ENCODE data around the gene CD82.

The CD82 gene, protein sequence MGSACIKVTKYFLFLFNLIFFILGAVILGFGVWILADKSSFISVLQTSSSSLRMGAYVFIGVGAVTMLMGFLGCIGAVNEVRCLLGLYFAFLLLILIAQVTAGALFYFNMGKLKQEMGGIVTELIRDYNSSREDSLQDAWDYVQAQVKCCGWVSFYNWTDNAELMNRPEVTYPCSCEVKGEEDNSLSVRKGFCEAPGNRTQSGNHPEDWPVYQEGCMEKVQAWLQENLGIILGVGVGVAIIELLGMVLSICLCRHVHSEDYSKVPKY

DNA sequence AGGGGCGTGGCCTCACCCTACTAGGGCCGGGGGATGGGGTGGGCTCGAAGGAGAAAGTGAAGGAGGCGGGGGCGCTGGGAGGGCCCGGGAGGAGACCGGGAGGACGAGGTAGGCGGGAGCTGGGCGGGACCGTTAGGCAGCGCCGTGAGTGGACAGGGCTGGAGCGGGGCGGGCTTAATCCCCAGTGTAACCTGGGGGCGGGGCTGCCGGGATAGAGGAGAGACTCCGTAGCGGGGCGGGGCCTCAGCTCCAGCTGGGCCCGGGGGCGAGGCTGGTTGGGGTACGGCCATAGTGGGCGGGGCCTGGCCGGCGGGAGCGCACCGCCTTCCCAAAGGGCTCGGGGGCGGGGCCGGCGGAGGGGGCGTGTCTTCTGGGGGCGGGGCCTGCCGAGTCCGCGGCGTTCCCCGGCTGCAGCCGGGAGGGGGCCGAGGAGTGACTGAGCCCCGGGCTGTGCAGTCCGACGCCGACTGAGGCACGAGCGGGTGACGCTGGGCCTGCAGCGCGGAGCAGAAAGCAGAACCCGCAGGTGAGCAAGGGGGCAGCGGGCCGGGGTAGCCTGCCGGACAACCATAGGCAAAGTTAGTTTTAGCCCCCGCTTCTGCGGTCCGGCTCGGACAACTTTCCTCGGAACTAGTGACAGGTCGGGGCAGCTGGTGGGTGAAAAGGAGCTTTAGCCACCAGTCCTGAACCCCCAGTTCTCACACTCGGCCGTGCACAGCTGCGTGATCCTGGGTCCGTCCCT, at the start of gene CD82:
Gene CD82 (plus strand): TSS at position 453 of the 742 bp plus-strand sequence. CDS start 29,000 bp downstream, outside the sequence.
- H3K27me3 ChIP-seq (ENCODE audit: control insufficient read depth, insufficient read depth, low read length): peaks cover 26% of the 10 kb centered on the region
- H3K9me3 ChIP-seq (ENCODE audit: control insufficient read depth, insufficient read depth, low read length): no peaks in the 10 kb centered on the region
- no peaks in the 10 kb centered on the region for H3K36me3 ChIP-seq (ENCODE audit: control insufficient read depth, insufficient read depth, low read length)
- H3K4me3 ChIP-seq (ENCODE audit: low read depth, low read length): peak within 1 kb of the TSS; percentile 79
- H3K27ac ChIP-seq (ENCODE audit: low read depth, low read length): peak within 1 kb of the TSS; percentile 46
- no peak within 1 kb of the TSS for H3K9ac ChIP-seq (ENCODE audit: low read depth, low read length)
- peaks cover 16% of the 10 kb centered on the region; the same call in 1 of the 2 replicates for H3K4me1 ChIP-seq (ENCODE audit: control insufficient read depth, insufficient read depth, low read length)

DNA sequence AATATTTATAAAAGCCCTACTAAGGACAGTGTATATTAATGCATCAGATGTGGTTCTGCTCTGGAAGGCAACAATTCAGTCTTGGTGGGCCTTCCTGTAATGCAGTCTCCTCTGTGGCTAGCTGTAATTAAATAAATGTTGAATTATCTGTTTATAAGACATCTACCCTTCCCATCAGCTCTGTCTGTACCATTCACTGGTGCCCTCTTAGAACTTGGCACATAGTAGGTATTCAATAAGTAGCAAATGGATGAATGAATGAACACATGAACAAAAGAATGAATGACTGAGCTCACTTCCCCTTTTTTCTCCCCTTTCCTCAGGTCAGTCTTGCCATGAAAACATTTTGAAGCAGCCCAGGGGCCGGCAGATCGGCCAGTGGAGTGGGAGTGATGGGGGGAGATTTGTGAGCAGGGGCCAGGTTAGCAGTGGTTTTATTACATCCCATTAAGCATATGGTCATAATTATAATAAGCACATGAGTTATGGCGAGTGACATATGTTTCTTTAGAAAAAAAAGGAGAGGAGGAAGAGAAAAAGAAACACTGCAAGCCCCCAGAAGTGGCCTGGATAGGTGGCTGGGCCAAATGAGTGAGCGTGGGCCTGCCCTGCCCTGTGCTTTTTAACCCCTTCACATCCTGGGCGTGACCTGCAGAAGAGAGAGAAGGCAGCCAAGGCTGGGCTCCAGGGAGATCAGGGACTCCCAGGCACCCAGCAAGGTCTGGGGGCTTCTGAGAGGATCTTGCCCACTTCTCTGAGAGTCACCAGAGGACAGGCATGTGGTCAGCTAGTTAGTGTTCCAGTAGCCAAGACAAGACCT, 48.6 kb upstream of the CD82 start:
- H3K4me1 ChIP-seq (ENCODE audit: control insufficient read depth, insufficient read depth, low read length): no peaks in the 10 kb centered on the region
- H3K4me3 ChIP-seq (ENCODE audit: low read depth, low read length): no peak overlapping the region
- H3K9ac ChIP-seq (ENCODE audit: low read depth, low read length): no peak overlapping the region
- no peaks in the 10 kb centered on the region for H3K36me3 ChIP-seq (ENCODE audit: control insufficient read depth, insufficient read depth, low read length)
- H3K27me3 ChIP-seq (ENCODE audit: control insufficient read depth, insufficient read depth, low read length): no peaks in the 10 kb centered on the region
- no peaks in the 10 kb centered on the region for H3K9me3 ChIP-seq (ENCODE audit: control insufficient read depth, insufficient read depth, low read length)
- no peak overlapping the region for H3K27ac ChIP-seq (ENCODE audit: low read depth, low read length)

DNA sequence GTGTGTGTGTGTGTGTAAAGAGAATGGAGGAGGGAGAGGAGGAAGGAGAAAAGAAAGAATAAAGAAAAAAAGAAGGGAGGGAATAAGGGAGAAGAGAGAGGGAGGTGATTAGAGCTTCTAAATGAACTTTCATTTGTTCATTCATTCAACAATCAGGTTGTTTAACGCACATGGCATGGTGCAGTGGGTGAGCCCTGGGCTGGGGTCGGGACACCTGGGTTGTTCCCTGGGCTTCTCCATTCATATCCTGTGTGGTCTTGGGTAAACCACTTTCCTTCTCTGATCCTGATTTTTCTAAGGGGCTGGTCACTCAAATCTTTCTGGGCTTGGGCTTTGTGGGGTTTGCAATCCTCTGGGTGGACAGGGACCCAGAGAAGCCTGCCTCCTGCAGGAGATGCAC, 47.9 kb upstream of the CD82 start:
- Histone ChIP-seq H3K9ac (ENCODE audit: low read depth, low read length) (no peak overlapping the region), H3K9me3 (ENCODE audit: control insufficient read depth, insufficient read depth, low read length) (no peaks in the 10 kb centered on the region), H3K4me1 (ENCODE audit: control insufficient read depth, insufficient read depth, low read length) (no peaks in the 10 kb centered on the region), H3K36me3 (ENCODE audit: control insufficient read depth, insufficient read depth, low read length) (no peaks in the 10 kb centered on the region), H3K27ac (ENCODE audit: low read depth, low read length) (no peak overlapping the region), H3K27me3 (ENCODE audit: control insufficient read depth, insufficient read depth, low read length) (no peaks in the 10 kb centered on the region; the same call in 1 of the 2 replicates), H3K4me3 (ENCODE audit: low read depth, low read length) (no peak overlapping the region)

DNA sequence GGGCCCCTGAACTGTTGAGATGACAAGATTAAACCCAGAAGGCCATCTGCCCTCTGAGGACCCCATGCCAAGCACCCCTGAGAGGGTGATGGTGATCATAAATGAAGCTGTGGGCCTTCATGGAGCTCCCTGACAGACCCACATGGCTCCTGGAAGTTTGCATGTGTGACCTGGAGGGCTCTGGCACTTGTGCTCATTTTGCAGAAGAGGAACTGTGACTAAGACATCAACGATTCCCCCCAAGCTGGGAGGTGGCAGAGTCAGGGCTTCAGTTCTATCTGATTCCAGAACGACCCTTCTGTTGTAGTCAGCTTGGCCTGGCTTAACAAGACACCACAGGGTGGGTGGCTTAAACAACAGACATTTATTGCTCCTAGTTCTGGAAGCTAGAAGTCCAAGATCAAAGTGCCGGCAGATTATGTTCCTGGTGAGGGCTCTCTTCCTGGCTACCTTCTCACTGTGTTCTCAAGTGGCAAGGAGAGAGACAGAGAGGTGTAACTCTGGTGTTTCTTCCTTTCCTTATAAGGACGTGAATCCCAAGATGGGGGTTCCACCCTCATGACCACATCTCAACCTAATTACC, 46.4 kb upstream of the CD82 start:
- Histone ChIP-seq H3K9ac (ENCODE audit: low read depth, low read length) (no peak overlapping the region), H3K9me3 (ENCODE audit: control insufficient read depth, insufficient read depth, low read length) (no peaks in the 10 kb centered on the region), H3K4me1 (ENCODE audit: control insufficient read depth, insufficient read depth, low read length) (no peaks in the 10 kb centered on the region), H3K27me3 (ENCODE audit: control insufficient read depth, insufficient read depth, low read length) (no peaks in the 10 kb centered on the region; the same call in 1 of the 2 replicates), H3K4me3 (ENCODE audit: low read depth, low read length) (no peak overlapping the region), H3K36me3 (ENCODE audit: control insufficient read depth, insufficient read depth, low read length) (no peaks in the 10 kb centered on the region), H3K27ac (ENCODE audit: low read depth, low read length) (no peak overlapping the region)

DNA sequence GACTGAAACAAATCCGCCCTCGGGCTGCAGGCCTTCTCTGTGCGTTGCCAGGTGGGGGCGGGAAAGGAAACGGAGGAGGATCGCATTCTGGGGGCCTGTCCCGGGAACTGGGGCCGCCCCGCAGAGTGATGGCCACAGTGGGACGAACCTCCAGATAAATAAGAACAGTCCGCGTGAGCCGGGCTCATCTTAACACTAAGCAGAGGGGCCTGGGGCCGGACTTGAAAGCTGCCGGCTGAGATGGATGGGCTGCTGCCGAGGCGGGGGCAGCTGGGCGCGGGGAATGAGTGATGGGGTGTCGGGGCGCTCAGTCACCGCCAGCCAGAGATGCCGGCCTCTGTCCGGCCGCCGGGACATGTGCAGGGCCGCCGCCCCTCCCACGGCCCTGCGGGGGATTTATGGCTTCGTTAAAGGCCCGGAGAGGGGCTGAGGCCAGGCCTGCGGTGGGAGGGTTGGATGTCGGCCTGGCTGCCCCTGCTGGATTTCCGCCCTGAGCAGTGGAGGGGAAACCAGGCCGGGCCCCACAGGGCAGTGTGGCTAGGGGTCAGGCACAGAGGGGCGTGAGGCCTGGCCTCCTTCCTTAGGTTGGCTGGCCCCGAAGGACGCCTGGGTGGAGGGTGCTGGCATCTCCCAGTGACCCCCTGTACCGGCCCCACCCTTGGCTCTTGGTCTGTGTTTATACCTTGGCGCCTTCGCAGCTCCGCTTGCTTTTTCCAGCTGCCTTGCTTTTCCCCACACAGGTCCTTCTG, 45.3 kb upstream of the CD82 start:
- Histone ChIP-seq H3K27ac (ENCODE audit: low read depth, low read length) (no peak overlapping the region), H3K9ac (ENCODE audit: low read depth, low read length) (no peak overlapping the region), H3K4me1 (ENCODE audit: control insufficient read depth, insufficient read depth, low read length) (no peaks in the 10 kb centered on the region), H3K4me3 (ENCODE audit: low read depth, low read length) (no peak overlapping the region), H3K9me3 (ENCODE audit: control insufficient read depth, insufficient read depth, low read length) (no peaks in the 10 kb centered on the region), H3K36me3 (ENCODE audit: control insufficient read depth, insufficient read depth, low read length) (no peaks in the 10 kb centered on the region), H3K27me3 (ENCODE audit: control insufficient read depth, insufficient read depth, low read length) (no peaks in the 10 kb centered on the region; the same call in 1 of the 2 replicates)

DNA sequence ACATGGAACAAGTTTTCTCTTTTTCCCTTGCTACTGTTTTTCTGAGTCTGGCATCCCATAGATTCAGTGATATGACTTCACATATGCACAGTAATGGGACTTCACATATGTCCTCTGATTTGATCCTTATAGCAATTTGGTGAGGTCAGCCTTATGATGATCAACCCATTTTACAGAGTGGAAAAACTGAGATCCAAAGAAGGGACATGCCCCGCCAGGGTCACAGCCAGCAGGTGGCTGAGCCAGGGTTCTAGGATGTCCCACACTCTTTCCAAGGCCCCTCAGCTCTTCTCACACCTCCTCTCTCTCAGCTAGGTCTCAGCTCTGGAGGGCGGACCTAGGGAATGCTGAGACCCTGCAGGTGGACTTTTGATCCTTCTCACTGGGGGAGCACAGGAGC, 44.3 kb upstream of the CD82 start:
- H3K27ac ChIP-seq (ENCODE audit: low read depth, low read length): no peak overlapping the region
- no peak overlapping the region for H3K9ac ChIP-seq (ENCODE audit: low read depth, low read length)
- no peaks in the 10 kb centered on the region for H3K9me3 ChIP-seq (ENCODE audit: control insufficient read depth, insufficient read depth, low read length)
- H3K4me3 ChIP-seq (ENCODE audit: low read depth, low read length): no peak overlapping the region
- H3K4me1 ChIP-seq (ENCODE audit: control insufficient read depth, insufficient read depth, low read length): no peaks in the 10 kb centered on the region; the same call in 1 of the 2 replicates
- H3K27me3 ChIP-seq (ENCODE audit: control insufficient read depth, insufficient read depth, low read length): no peaks in the 10 kb centered on the region; the same call in 1 of the 2 replicates
- no peaks in the 10 kb centered on the region for H3K36me3 ChIP-seq (ENCODE audit: control insufficient read depth, insufficient read depth, low read length)

DNA sequence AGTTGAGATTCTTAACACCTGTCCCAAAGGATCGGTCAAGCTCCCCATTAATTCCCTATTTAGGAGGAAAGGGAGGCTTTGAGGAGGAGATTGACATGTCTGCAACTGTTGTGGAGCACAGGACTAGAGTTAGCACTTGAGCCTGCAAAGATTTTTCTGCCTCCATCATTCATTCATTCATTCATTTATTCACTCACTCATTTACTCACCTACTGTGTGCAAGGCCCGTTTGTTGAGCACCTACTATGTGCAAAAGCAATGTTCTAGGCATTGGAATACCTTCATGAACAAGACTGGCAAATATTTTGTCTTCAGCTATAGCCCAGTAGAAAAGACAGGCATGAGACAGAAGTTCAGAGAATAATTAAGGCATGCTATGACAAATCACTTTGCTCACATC, 43.2 kb upstream of the CD82 start:
- Histone ChIP-seq H3K9ac (ENCODE audit: low read depth, low read length) (no peak overlapping the region), H3K9me3 (ENCODE audit: control insufficient read depth, insufficient read depth, low read length) (no peaks in the 10 kb centered on the region), H3K27ac (ENCODE audit: low read depth, low read length) (no peak overlapping the region), H3K4me3 (ENCODE audit: low read depth, low read length) (no peak overlapping the region), H3K36me3 (ENCODE audit: control insufficient read depth, insufficient read depth, low read length) (no peaks in the 10 kb centered on the region), H3K27me3 (ENCODE audit: control insufficient read depth, insufficient read depth, low read length) (no peaks in the 10 kb centered on the region; the same call in 1 of the 2 replicates), H3K4me1 (ENCODE audit: control insufficient read depth, insufficient read depth, low read length) (no peaks in the 10 kb centered on the region; the same call in 1 of the 2 replicates)

DNA sequence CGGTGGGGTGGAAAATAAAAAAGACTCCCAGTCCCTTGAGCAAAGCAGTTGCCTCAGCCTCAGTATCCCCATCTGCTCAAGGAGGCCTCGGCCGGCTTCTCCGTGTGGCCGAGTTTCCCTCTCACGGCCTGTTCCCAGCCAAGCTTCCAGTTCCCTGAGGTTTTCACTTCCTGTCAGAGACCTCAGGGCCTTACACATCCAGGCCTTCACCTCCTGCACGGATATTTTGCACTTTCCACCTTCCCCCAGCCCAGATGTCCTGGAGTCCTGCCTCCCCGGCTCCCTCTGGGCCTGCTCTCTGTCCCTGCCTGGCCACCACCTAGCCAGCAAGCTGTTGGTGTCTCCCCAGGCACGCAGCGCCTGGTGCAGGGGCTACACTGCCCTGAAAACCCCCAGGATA, 41.1 kb upstream of the CD82 start:
- Histone ChIP-seq H3K27ac (ENCODE audit: low read depth, low read length) (no peak overlapping the region), H3K4me3 (ENCODE audit: low read depth, low read length) (no peak overlapping the region), H3K36me3 (ENCODE audit: control insufficient read depth, insufficient read depth, low read length) (no peaks in the 10 kb centered on the region), H3K9ac (ENCODE audit: low read depth, low read length) (no peak overlapping the region), H3K9me3 (ENCODE audit: control insufficient read depth, insufficient read depth, low read length) (no peaks in the 10 kb centered on the region), H3K4me1 (ENCODE audit: control insufficient read depth, insufficient read depth, low read length) (no peaks in the 10 kb centered on the region; the same call in 1 of the 2 replicates), H3K27me3 (ENCODE audit: control insufficient read depth, insufficient read depth, low read length) (no peaks in the 10 kb centered on the region; the same call in 1 of the 2 replicates)

DNA sequence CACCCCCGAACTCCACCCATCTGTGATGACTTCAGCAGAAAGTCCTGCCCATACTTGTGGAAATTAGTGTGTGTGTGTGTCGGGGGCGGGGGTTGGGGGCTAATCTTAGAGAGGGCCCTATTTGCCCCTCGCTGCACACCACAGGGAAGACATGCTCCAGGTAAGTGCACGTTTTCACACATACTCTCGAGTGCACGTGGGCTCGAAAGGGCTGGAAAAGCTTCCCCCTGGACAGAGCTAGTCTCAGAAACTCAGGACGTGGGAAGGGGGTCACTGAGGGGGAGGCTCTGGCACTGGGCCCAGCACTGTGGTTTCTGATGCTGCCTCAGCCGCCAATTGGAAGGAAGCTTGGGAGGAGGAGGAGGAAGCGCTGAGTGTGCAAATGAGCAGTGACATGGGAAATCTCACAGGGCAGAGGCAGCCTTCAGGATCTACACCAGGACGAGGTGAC, 40.7 kb upstream of the CD82 start:
- H3K27me3 ChIP-seq (ENCODE audit: control insufficient read depth, insufficient read depth, low read length): no peaks in the 10 kb centered on the region; the same call in 1 of the 2 replicates
- H3K4me1 ChIP-seq (ENCODE audit: control insufficient read depth, insufficient read depth, low read length): no peaks in the 10 kb centered on the region; the same call in 1 of the 2 replicates
- no peaks in the 10 kb centered on the region for H3K9me3 ChIP-seq (ENCODE audit: control insufficient read depth, insufficient read depth, low read length)
- no peak overlapping the region for H3K9ac ChIP-seq (ENCODE audit: low read depth, low read length)
- no peaks in the 10 kb centered on the region for H3K36me3 ChIP-seq (ENCODE audit: control insufficient read depth, insufficient read depth, low read length)
- H3K4me3 ChIP-seq (ENCODE audit: low read depth, low read length): no peak overlapping the region
- no peak overlapping the region for H3K27ac ChIP-seq (ENCODE audit: low read depth, low read length)
